Ishikawa (cell line): ENCODE measurements around the gene BZW2.

Source experiments
- CEBPB ChIP-seq: IDR thresholded peaks from 2 replicates; pipeline ENCODE4 v1.6.1; 2012
- CREB1 ChIP-seq: IDR thresholded peaks from 2 replicates; pipeline ENCODE4 v1.6.1; 2012; ENCODE audit warnings: low read depth
- EGR1 ChIP-seq: IDR thresholded peaks from 2 replicates; pipeline ENCODE4 v1.6.1; 2012
- EP300 ChIP-seq: IDR thresholded peaks from 2 replicates; pipeline ENCODE4 v1.6.1; 2012; ENCODE audit warnings: borderline replicate concordance
- FOXM1 ChIP-seq: IDR thresholded peaks from 2 replicates; pipeline ENCODE4 v1.6.1; 2012; ENCODE audit warnings: low read depth, borderline replicate concordance
- MAX ChIP-seq: IDR thresholded peaks from 2 replicates; pipeline ENCODE4 v1.6.1; 2012
- NFIC ChIP-seq: IDR thresholded peaks from 2 replicates; pipeline ENCODE4 v1.6.1; 2012
- RAD21 ChIP-seq: IDR thresholded peaks from 2 replicates; pipeline ENCODE4 v1.6.1; 2012; ENCODE audit warnings: low read depth
- REST ChIP-seq: IDR thresholded peaks from 2 replicates; pipeline ENCODE4 v1.6.1; 2012; ENCODE audit warnings: low read depth, mild to moderate bottlenecking
- TAF1 ChIP-seq: IDR thresholded peaks from 2 replicates; pipeline ENCODE4 v1.6.1; 2012; ENCODE audit warnings: low read depth, mild to moderate bottlenecking
- TCF12 ChIP-seq: IDR thresholded peaks from 2 replicates; pipeline ENCODE4 v1.6.1; 2012; ENCODE audit warnings: low read depth
- TEAD4 ChIP-seq: IDR thresholded peaks from 2 replicates; pipeline ENCODE4 v1.6.1; 2012
- USF1 ChIP-seq: IDR thresholded peaks from 2 replicates; pipeline ENCODE4 v1.6.1; 2012
- YY1 ChIP-seq: IDR thresholded peaks from 2 replicates; pipeline ENCODE4 v1.6.1; 2012; ENCODE audit warnings: low read depth
- ZBTB7A ChIP-seq: IDR thresholded peaks from 2 replicates; pipeline ENCODE4 v1.6.1; 2012; ENCODE audit warnings: low read depth

The BZW2 gene

GRCh38 chr7:16634271-16634738 is 11.7 kb upstream of the BZW2 start:
- no peak for TF ChIP-seq TCF12
- no peak for TF ChIP-seq CEBPB
- no peak for TF ChIP-seq NFIC
- TF ChIP-seq YY1 = no peak
- no peak for TF ChIP-seq EP300
- no peak for TF ChIP-seq TEAD4
- no peak for TF ChIP-seq RAD21
- TF ChIP-seq CREB1 = no peak
- TF ChIP-seq FOXM1 = no peak
- no peak for TF ChIP-seq ZBTB7A
- no peak for TF ChIP-seq EGR1
- no peak for TF ChIP-seq TAF1
- no peak for TF ChIP-seq USF1
- no peak for TF ChIP-seq MAX
- no peak for TF ChIP-seq REST

- TF ChIP-seq CEBPB (no peak), YY1 (no peak), RAD21 (no peak), FOXM1 (no peak), NFIC (no peak), TEAD4 (no peak), TAF1 (no peak), CREB1 (no peak), EP300 (no peak)
These were observed 9.4 kb upstream of the BZW2 start for GRCh38 chr7:16636555-16637101.

- TF ChIP-seq TCF12 (no peak), EP300 (no peak), TAF1 (no peak), REST (no peak), RAD21 (no peak), MAX (no peak), NFIC (no peak), CREB1 (no peak), FOXM1 (no peak), USF1 (no peak), CEBPB (no peak), YY1 (no peak), EGR1 (no peak), ZBTB7A (no peak), TEAD4 (no peak)
These were observed 8.6 kb upstream of the BZW2 start for GRCh38 chr7:16637379-16637778.

GRCh38 chr7:16638282-16639280 is 7.4 kb upstream of the BZW2 start:
- TF ChIP-seq ZBTB7A (no peak), USF1 (no peak), CREB1 (no peak), FOXM1 (peak; percentile 44; the same call in 1 of the 2 replicates), RAD21 (no peak), NFIC (peak; percentile 19; the same call in 1 of the 2 replicates), TEAD4 (peak; percentile 76), EP300 (peak; percentile 56; the same call in 1 of the 2 replicates), TCF12 (peak; percentile 58; the same call in 1 of the 2 replicates), REST (no peak)
